Measurements from ENCODE around the gene UPF2.

GRCh38 chr10:11881030-11881476, 161.6 kb downstream of the UPF2 start:
- TF ChIP-seq ZFP30 (CRISPR knock-in tag; IDR thresholded peaks at IDR 0.05) (no peak), RARB (CRISPR knock-in tag; IDR thresholded peaks at IDR 0.05) (no peak), ZNF565 (CRISPR knock-in tag; conservative IDR thresholded peaks at IDR 0.05; ENCODE audit: low read depth) (no peak)
